ACC112 (cell line): ENCODE results near the gene NAALADL2.
"Not testable (repeated sequence)": the region's sequence is repeated elsewhere in the genome, so short reads cannot be mapped to it uniquely, and the experiment has no call there.

ENCODE experiments used
- H2AFZ ChIP-seq: fragments of 200-600 bp; sonication (generic); one replicate; pipeline ENCODE4 v1.6.0; 2017; ENCODE audit warnings: antibody characterized with exemption, low read length; ENCODE audit not compliant: unreplicated experiment
- H3K27ac ChIP-seq: fragments of 200-600 bp; sonication (generic); 2 replicates; pipeline ENCODE4 v1.5.1; 2014; ENCODE audit warnings: low read depth, mild to moderate bottlenecking, antibody characterized with exemption, low read length, moderate library complexity
- H3K27me3 ChIP-seq: fragments of 200-600 bp; sonication (generic); 2 replicates; pipeline ENCODE4 v1.6.1; 2014; ENCODE audit warnings: mild to moderate bottlenecking, antibody characterized with exemption, low read length, moderate library complexity, mixed read lengths; ENCODE audit not compliant: insufficient read depth
- H3K36me3 ChIP-seq: fragments of 200-600 bp; sonication (generic); 2 replicates; pipeline ENCODE4 v1.6.1; 2016; ENCODE audit warnings: mild to moderate bottlenecking, antibody characterized with exemption, low read length, moderate library complexity, mixed read lengths; ENCODE audit not compliant: insufficient read depth
- H3K4me1 ChIP-seq: fragments of 200-600 bp; sonication (generic); one replicate; pipeline ENCODE4 v1.6.1; 2016; ENCODE audit warnings: low read length, mixed read lengths; ENCODE audit not compliant: insufficient read depth, unreplicated experiment, control insufficient read depth
- H3K4me3 ChIP-seq: fragments of 200-600 bp; sonication (generic); 2 replicates; pipeline ENCODE4 v1.5.1; 2014; ENCODE audit warnings: mild to moderate bottlenecking, low read depth, low read length
- H3K79me2 ChIP-seq: fragments of 200-600 bp; sonication (generic); one replicate; pipeline ENCODE4 v1.6.0; 2016; ENCODE audit warnings: low read length; ENCODE audit not compliant: control insufficient read depth, unreplicated experiment, insufficient read depth

NAALADL2 gene

GRCh38 chr3:175460849-175461399 lies 601.8 kb downstream of the NAALADL2 start:
- not testable (repeated sequence) for H3K36me3 ChIP-seq, H3K27me3 ChIP-seq, H3K4me3 ChIP-seq, H3K79me2 ChIP-seq, H3K27ac ChIP-seq, H2AFZ ChIP-seq
- peaks cover 11% of the 10 kb centered on the region for H3K4me1 ChIP-seq

- Histone ChIP-seq H2AFZ (no peak overlapping the region), H3K4me3 (no peak overlapping the region), H3K27ac (no peak overlapping the region), H3K4me1 (no peaks in the 10 kb centered on the region), H3K79me2 (no peaks in the 10 kb centered on the region), H3K36me3 (no peaks in the 10 kb centered on the region), H3K27me3 (no peaks in the 10 kb centered on the region)
Observed at GRCh38 chr3:175464362-175464761, 605.2 kb downstream of the NAALADL2 start.

GRCh38 chr3:175469124-175469523 lies 610.0 kb downstream of the NAALADL2 start:
- no peaks in the 10 kb centered on the region for H3K27me3 ChIP-seq
- no peak overlapping the region for H3K27ac ChIP-seq
- no peaks in the 10 kb centered on the region for H3K79me2 ChIP-seq
- H2AFZ ChIP-seq = no peak overlapping the region
- no peaks in the 10 kb centered on the region for H3K36me3 ChIP-seq
- no peak overlapping the region for H3K4me3 ChIP-seq
- no peaks in the 10 kb centered on the region for H3K4me1 ChIP-seq

GRCh38 chr3:175475765-175476164 lies 616.6 kb downstream of the NAALADL2 start:
- H3K36me3 ChIP-seq = no peaks in the 10 kb centered on the region
- H3K4me3 ChIP-seq = no peak overlapping the region
- no peaks in the 10 kb centered on the region for H3K4me1 ChIP-seq
- H3K27ac ChIP-seq = no peak overlapping the region
- H2AFZ ChIP-seq = no peak overlapping the region
- H3K79me2 ChIP-seq = no peaks in the 10 kb centered on the region
- no peaks in the 10 kb centered on the region for H3K27me3 ChIP-seq

GRCh38 chr3:175476489-175476888 lies 617.4 kb downstream of the NAALADL2 start:
- no peaks in the 10 kb centered on the region for H3K4me1 ChIP-seq
- no peak overlapping the region for H3K27ac ChIP-seq
- no peaks in the 10 kb centered on the region for H3K36me3 ChIP-seq
- H3K4me3 ChIP-seq = no peak overlapping the region
- H3K79me2 ChIP-seq = no peaks in the 10 kb centered on the region
- H3K27me3 ChIP-seq = no peaks in the 10 kb centered on the region
- H2AFZ ChIP-seq = no peak overlapping the region

- Histone ChIP-seq H3K36me3 (no peaks in the 10 kb centered on the region), H3K4me1 (no peaks in the 10 kb centered on the region), H2AFZ (no peak overlapping the region), H3K4me3 (no peak overlapping the region), H3K27ac (no peak overlapping the region), H3K79me2 (no peaks in the 10 kb centered on the region), H3K27me3 (no peaks in the 10 kb centered on the region)
Observed at GRCh38 chr3:175477651-175478224, 618.6 kb downstream of the NAALADL2 start.

- no peaks in the 10 kb centered on the region for H3K79me2 ChIP-seq
- no peak overlapping the region for H3K27ac ChIP-seq
- no peaks in the 10 kb centered on the region for H3K27me3 ChIP-seq
- H3K4me1 ChIP-seq = no peaks in the 10 kb centered on the region
- H2AFZ ChIP-seq = no peak overlapping the region
- H3K4me3 ChIP-seq = no peak overlapping the region
- no peaks in the 10 kb centered on the region for H3K36me3 ChIP-seq
Observed at GRCh38 chr3:175478301-175478700, 619.2 kb downstream of the NAALADL2 start.

- Histone ChIP-seq H3K36me3 (no peaks in the 10 kb centered on the region), H2AFZ (no peak overlapping the region), H3K4me1 (no peaks in the 10 kb centered on the region), H3K4me3 (no peak overlapping the region), H3K27ac (no peak overlapping the region), H3K79me2 (no peaks in the 10 kb centered on the region), H3K27me3 (no peaks in the 10 kb centered on the region)
Observed at GRCh38 chr3:175479175-175479574, 620.0 kb downstream of the NAALADL2 start.

- H3K4me3 ChIP-seq = no peak overlapping the region
- no peak overlapping the region for H3K27ac ChIP-seq
Observed at GRCh38 chr3:175479800-175480199, 620.7 kb downstream of the NAALADL2 start.

GRCh38 chr3:175484666-175485065 lies 625.5 kb downstream of the NAALADL2 start:
- Histone ChIP-seq H3K4me3 (no peak overlapping the region), H3K27me3 (no peaks in the 10 kb centered on the region), H3K27ac (no peak overlapping the region), H3K4me1 (no peaks in the 10 kb centered on the region), H3K79me2 (no peaks in the 10 kb centered on the region), H2AFZ (no peak overlapping the region), H3K36me3 (no peaks in the 10 kb centered on the region)

More at GRCh38 chr3:175479800-175480199, 620.7 kb downstream of the NAALADL2 start:
- no peaks in the 10 kb centered on the region for H3K4me1 ChIP-seq
- H3K27me3 ChIP-seq = no peaks in the 10 kb centered on the region
- H3K36me3 ChIP-seq = no peaks in the 10 kb centered on the region
- H3K79me2 ChIP-seq = no peaks in the 10 kb centered on the region
- no peak overlapping the region for H2AFZ ChIP-seq

- H2AFZ ChIP-seq = no peak overlapping the region
- H3K4me3 ChIP-seq = no peak overlapping the region
Observed at GRCh38 chr3:175485436-175485835, 626.3 kb downstream of the NAALADL2 start.

More at GRCh38 chr3:175485436-175485835, 626.3 kb downstream of the NAALADL2 start:
- no peaks in the 10 kb centered on the region for H3K27me3 ChIP-seq
- no peaks in the 10 kb centered on the region for H3K36me3 ChIP-seq
- no peak overlapping the region for H3K27ac ChIP-seq
- no peaks in the 10 kb centered on the region for H3K79me2 ChIP-seq
- H3K4me1 ChIP-seq = no peaks in the 10 kb centered on the region
